HG02642 (cell line): Measurements from ENCODE around the gene SMIM35.
A peak's percentile ranks its signal among the peaks of the same experiment; 100 is the strongest.

Experiments used
- ATAC-seq: cut with Tn5 transposase; IDR thresholded peaks from one replicate; pipeline ENCODE4 v1.9.1; 2021; ENCODE audit warnings: mild to moderate bottlenecking; ENCODE audit not compliant: unreplicated experiment, poor library complexity

The SMIM35 gene

GRCh38 chr11:118007563-118008270 is 79.0 kb downstream of the SMIM35 start:
- peak; percentile 40 for ATAC-seq

GRCh38 chr11:118007040-118007439 is 79.7 kb downstream of the SMIM35 start:
- ATAC-seq: no peak

- no peak for ATAC-seq
These were observed 80.6 kb downstream of the SMIM35 start for GRCh38 chr11:118006153-118006534.

- no peak for ATAC-seq
These were observed 81.3 kb downstream of the SMIM35 start for GRCh38 chr11:118005224-118006152.

- ATAC-seq: no peak
These were observed 82.1 kb downstream of the SMIM35 start for GRCh38 chr11:118004543-118005223.

- no peak for ATAC-seq
These were observed 83.3 kb downstream of the SMIM35 start for GRCh38 chr11:118003456-118003855.

GRCh38 chr11:118002541-118003423 is 84.0 kb downstream of the SMIM35 start:
- no peak for ATAC-seq

GRCh38 chr11:118002010-118002540 is 84.7 kb downstream of the SMIM35 start:
- no peak for ATAC-seq

- no peak for ATAC-seq
These were observed 85.2 kb downstream of the SMIM35 start for GRCh38 chr11:118001494-118001971.

- ATAC-seq: no peak
These were observed 85.9 kb downstream of the SMIM35 start for GRCh38 chr11:118000850-118001228.

GRCh38 chr11:118000067-118000849 is 86.5 kb downstream of the SMIM35 start:
- ATAC-seq: no peak

GRCh38 chr11:117999354-117999993 is 87.3 kb downstream of the SMIM35 start:
- ATAC-seq: no peak

GRCh38 chr11:117998664-117999353 is 88.0 kb downstream of the SMIM35 start:
- ATAC-seq: no peak

- peak; percentile 51 for ATAC-seq
These were observed 88.8 kb downstream of the SMIM35 start for GRCh38 chr11:117997823-117998579.

GRCh38 chr11:117997406-117997805 is 89.4 kb downstream of the SMIM35 start:
- no peak for ATAC-seq

- no peak for ATAC-seq
These were observed 90.7 kb downstream of the SMIM35 start for GRCh38 chr11:117996058-117996457.

- ATAC-seq: no peak
These were observed 91.3 kb downstream of the SMIM35 start for GRCh38 chr11:117995472-117995871.
